GM23248 (cell line): ENCODE results near the gene LRRC37A. TPM values are rescaled to one million over a fixed set of nuclear protein-coding genes. Genes with fewer than 3 reads are reported as not detected.
"Not testable (repeated sequence)": the region's sequence is repeated elsewhere in the genome, so short reads cannot be mapped to it uniquely, and the experiment has no call there.

Source experiments
- DNase-seq: peaks from one replicate; pipeline ENCODE4 v3.0.0-alpha.2; 2015
- H2AFZ ChIP-seq: fragments of 200-600 bp; sonication (generic); 2 replicates; pipeline ENCODE4 v1.6.1; 2016; ENCODE audit warnings: antibody characterized with exemption
- H3F3A ChIP-seq: fragments of 200-600 bp; sonication (generic); 2 replicates; pipeline ENCODE4 v1.6.1; 2016; ENCODE audit warnings: mild to moderate bottlenecking, antibody characterized with exemption, mixed run types; ENCODE audit not compliant: insufficient read depth
- H3K27ac ChIP-seq: fragments of 200-600 bp; sonication (generic); 2 replicates; pipeline ENCODE4 v1.5.1; 2016; ENCODE audit warnings: mild to moderate bottlenecking
- H3K27me3 ChIP-seq: fragments of 200-600 bp; sonication (generic); replicated peaks from 2 replicates; pipeline ENCODE4 v1.6.1; 2016; ENCODE audit warnings: mild to moderate bottlenecking; ENCODE audit not compliant: insufficient read depth
- H3K36me3 ChIP-seq: fragments of 200-600 bp; sonication (generic); 2 replicates; pipeline ENCODE4 v1.6.1; 2016; ENCODE audit warnings: low read depth, mild to moderate bottlenecking
- H3K4me1 ChIP-seq: fragments of 200-600 bp; sonication (generic); 2 replicates; pipeline ENCODE4 v1.6.1; 2016; ENCODE audit warnings: mild to moderate bottlenecking; ENCODE audit not compliant: insufficient read depth
- H3K4me2 ChIP-seq: fragments of 200-600 bp; sonication (generic); one replicate; pipeline ENCODE4 v1.6.1; 2016; ENCODE audit warnings: mild to moderate bottlenecking; ENCODE audit not compliant: unreplicated experiment
- H3K4me3 ChIP-seq: fragments of 200-600 bp; sonication (generic); 2 replicates; pipeline ENCODE4 v1.5.1; 2016; ENCODE audit warnings: mild to moderate bottlenecking
- H3K79me2 ChIP-seq: fragments of 200-600 bp; sonication (generic); 2 replicates; pipeline ENCODE4 v1.6.1; 2016; ENCODE audit warnings: mild to moderate bottlenecking; ENCODE audit not compliant: insufficient read depth
- H3K9ac ChIP-seq: fragments of 200-600 bp; sonication (generic); 2 replicates; pipeline ENCODE4 v1.6.1; 2016; ENCODE audit warnings: mild to moderate bottlenecking
- H3K9me2 ChIP-seq: fragments of 200-600 bp; sonication (generic); 2 replicates; pipeline ENCODE4 v1.6.1; 2016; ENCODE audit warnings: mixed run types, mild to moderate bottlenecking, moderate library complexity; ENCODE audit not compliant: insufficient read depth
- H3K9me3 ChIP-seq: fragments of 200-600 bp; sonication (generic); one replicate; pipeline ENCODE4 v1.6.1; 2017; ENCODE audit warnings: low read depth
- H4K20me1 ChIP-seq: fragments of 200-600 bp; sonication (generic); 2 replicates; pipeline ENCODE4 v1.6.0; 2016; ENCODE audit not compliant: insufficient read depth
- WGBS, 2 experiments: methylation state at CpG; one replicate each; pipeline ENCODE4 v1.1.6; 2015 to 2017; ENCODE audit warnings: low lambda C conversion rate in 2 of 2, low coverage in 1 of 2; ENCODE audit errors: missing lambda C conversion rate in 2 of 2; 5-methylcytosine and 5-hydroxymethylcytosine counted together
- in situ Hi-C: fragments of 300-500 bp; cut with MboI; formaldehyde crosslinking; loops from 2 replicates; pipeline ENCODE4 v1.15.0; 2020
- polyA plus RNA-seq: library from polyadenylated mRNA; unstranded; fragments of >200 nt; fragmentation: Nextera tagmentation; extraction: Ambion mirVana; gene quantifications from 2 replicates; pipeline ENCODE4 v1.2.1, GENCODE V29; 2016
- total RNA-seq: library from RNA; depleted of rRNA; stranded (reverse); fragments of >200 nt; shearing (Covaris generic); gene quantifications from 2 replicates; pipeline ENCODE4 v1.2.3, GENCODE V29; 2014

LRRC37A gene
- total and polyA plus RNA-seq, 2 experiments from 2014 or later: 1.3 to 2.3 TPM

GRCh38 chr17:46342131-46342530, 47.2 kb downstream of the LRRC37A start:
- H3K36me3 ChIP-seq, H3K4me3 ChIP-seq, H4K20me1 ChIP-seq, H3K4me2 ChIP-seq, H3F3A ChIP-seq, H3K4me1 ChIP-seq, H3K79me2 ChIP-seq, in situ Hi-C loops, H3K9me3 ChIP-seq, H3K27ac ChIP-seq, H3K27me3 ChIP-seq, H3K9me2 ChIP-seq, H2AFZ ChIP-seq, DNase-seq, H3K9ac ChIP-seq: not testable (repeated sequence)
- no CpG with 5 or more reads among the region's 3 CpGs for WGBS, 2 experiments

- H2AFZ ChIP-seq, H3K27ac ChIP-seq, DNase-seq, H3K9me3 ChIP-seq, in situ Hi-C loops, H4K20me1 ChIP-seq, H3K9ac ChIP-seq, H3K4me1 ChIP-seq, H3K27me3 ChIP-seq, H3K9me2 ChIP-seq, H3F3A ChIP-seq, H3K36me3 ChIP-seq, H3K4me3 ChIP-seq, H3K79me2 ChIP-seq, H3K4me2 ChIP-seq: not testable (repeated sequence)
- no CpG with 5 or more reads among the region's 2 CpGs for WGBS, 2 experiments
These were observed 53.4 kb downstream of the LRRC37A start for GRCh38 chr17:46348345-46348744.

GRCh38 chr17:46349060-46349459, 54.1 kb downstream of the LRRC37A start:
- H3K79me2 ChIP-seq, H3K4me1 ChIP-seq, in situ Hi-C loops, H3K27me3 ChIP-seq, H3K9me3 ChIP-seq, H3K36me3 ChIP-seq, H3K9ac ChIP-seq, H3K9me2 ChIP-seq, H3F3A ChIP-seq, H4K20me1 ChIP-seq, H3K27ac ChIP-seq, DNase-seq, H3K4me2 ChIP-seq, H3K4me3 ChIP-seq, H2AFZ ChIP-seq: not testable (repeated sequence)
- WGBS, 2 experiments: no CpG with 5 or more reads among the region's 1 CpG

GRCh38 chr17:46353856-46354255, 58.9 kb downstream of the LRRC37A start:
- H3K79me2 ChIP-seq, H3K4me1 ChIP-seq, H3F3A ChIP-seq, H3K27ac ChIP-seq, H3K4me2 ChIP-seq, in situ Hi-C loops, H3K9ac ChIP-seq, H3K36me3 ChIP-seq, H3K27me3 ChIP-seq, H4K20me1 ChIP-seq, H3K9me3 ChIP-seq, H2AFZ ChIP-seq, H3K4me3 ChIP-seq, H3K9me2 ChIP-seq, DNase-seq: not testable (repeated sequence)
- WGBS, 2 experiments: no CpG with 5 or more reads among the region's 4 CpGs

GRCh38 chr17:46361145-46361735, 66.3 kb downstream of the LRRC37A start:
- H3K4me2 ChIP-seq, H3K9ac ChIP-seq, H3K9me3 ChIP-seq, H3K4me1 ChIP-seq, H3F3A ChIP-seq, H3K27me3 ChIP-seq, H3K27ac ChIP-seq, H3K9me2 ChIP-seq, H3K79me2 ChIP-seq, in situ Hi-C loops, H2AFZ ChIP-seq, H4K20me1 ChIP-seq, H3K36me3 ChIP-seq, DNase-seq: not testable (repeated sequence)
- whole genome bisulfite sequencing, 2 experiments: no CpG with 5 or more reads among the region's 42 CpGs
- H3K4me3 ChIP-seq: peak overlapping the region; percentile 57

GRCh38 chr17:46361755-46362154, 66.8 kb downstream of the LRRC37A start, which contains the start of gene ARL17B:
TSS of gene ARL17B (minus strand) at chr17:46361766. CDS start at chr17:46358397, 3,369 bp downstream.
- H3F3A ChIP-seq, H3K9ac ChIP-seq, H3K9me3 ChIP-seq, H3K36me3 ChIP-seq, in situ Hi-C loops, H3K27ac ChIP-seq, DNase-seq, H3K27me3 ChIP-seq, H4K20me1 ChIP-seq, H3K4me2 ChIP-seq, H3K4me1 ChIP-seq, H2AFZ ChIP-seq, H3K9me2 ChIP-seq, H3K79me2 ChIP-seq: not testable (repeated sequence)
- peak within 1 kb of the TSS; percentile 57 for H3K4me3 ChIP-seq
- 0% methylated on average over 1 to 7 of the region's 22 CpGs for WGBS, 2 experiments

- in situ Hi-C loops, H3K9me2 ChIP-seq, H3K27ac ChIP-seq, H3F3A ChIP-seq, DNase-seq, H3K9ac ChIP-seq, H3K4me3 ChIP-seq, H3K36me3 ChIP-seq, H3K4me1 ChIP-seq, H3K27me3 ChIP-seq, H2AFZ ChIP-seq, H4K20me1 ChIP-seq, H3K4me2 ChIP-seq, H3K79me2 ChIP-seq, H3K9me3 ChIP-seq: not testable (repeated sequence)
- WGBS, 2 experiments: no CpG with 5 or more reads among the region's 3 CpGs
These were observed 72.6 kb downstream of the LRRC37A start for GRCh38 chr17:46367520-46367919.
